IMR-90 (cell line): ENCODE results near the gene RERE. TPM values are rescaled to one million over a fixed set of nuclear protein-coding genes. Genes with fewer than 3 reads are reported as not detected.

Experiments used
- ATAC-seq: fragments of 200-7000 bp; cut with Tn5 transposase; 2 replicates; pipeline ENCODE4 v1.9.1; 2020; ENCODE audit warnings: low read depth, mild to moderate bottlenecking, moderate library complexity
- BruUV-seq: library from RNA; stranded (reverse); fragments of 400-500 nt; replicated peaks from 2 replicates; lab custom pipeline; 2021; lab: Mats Ljungman, UMichigan
- CTCF ChIA-PET: fragments of 300-600 bp; formaldehyde crosslinking; extraction: SDS; loops from one replicate; lab custom pipeline; 2021; ENCODE audit warnings: antibody characterized with exemption; lab: Yijun Ruan, JAX
- POLR2A ChIA-PET: fragments of 300-600 bp; sonication (Branson Sonifier 250); formaldehyde crosslinking; loops from one replicate; lab custom pipeline; 2022; ENCODE audit warnings: antibody characterized with exemption; ENCODE audit not compliant: unreplicated experiment; lab: Charles Lee
- DNase-seq: peaks from one replicate; pipeline ENCODE4 v3.0.0; 2013
- H2AFZ ChIP-seq: replicated peaks from 2 replicates; pipeline ENCODE3; 2013; ENCODE audit warnings: low read length, mild to moderate bottlenecking; ENCODE audit not compliant: poor library complexity
- H2AK5ac ChIP-seq: 2 replicates; pipeline ENCODE4 v1.6.1; 2013; ENCODE audit warnings: low read depth, low read length, inconsistent platforms
- H2AK9ac ChIP-seq: replicated peaks from 2 replicates; pipeline ENCODE3; 2013; ENCODE audit warnings: mild to moderate bottlenecking, low read depth, low read length, moderate library complexity; ENCODE audit not compliant: poor library complexity
- H2BK120ac ChIP-seq: 2 replicates; pipeline ENCODE4 v1.6.1; 2013; ENCODE audit warnings: low read depth, low read length, inconsistent platforms
- H2BK15ac ChIP-seq: 3 replicates; pipeline ENCODE4 v1.6.1; 2013; ENCODE audit warnings: low read depth, low read length, inconsistent platforms
- H2BK20ac ChIP-seq: 2 replicates; pipeline ENCODE4 v1.6.1; 2013; ENCODE audit warnings: low read depth, mild to moderate bottlenecking, inconsistent platforms, low read length, moderate library complexity
- H2BK5ac ChIP-seq: 2 replicates; pipeline ENCODE4 v1.6.1; 2013; ENCODE audit warnings: mild to moderate bottlenecking, low read depth, low read length, inconsistent platforms; ENCODE audit not compliant: poor library complexity, severe bottlenecking
- H3K14ac ChIP-seq: replicated peaks from 2 replicates; pipeline ENCODE4 v1.6.1; 2013; ENCODE audit warnings: low read depth, low read length, inconsistent platforms
- H3K18ac ChIP-seq: 2 replicates; pipeline ENCODE4 v1.6.1; 2013; ENCODE audit warnings: low read depth, low read length, control low read depth
- H3K23ac ChIP-seq: 2 replicates; pipeline ENCODE4 v1.6.1; 2013; ENCODE audit warnings: low read depth, low read length, inconsistent platforms
- H3K27ac ChIP-seq: 2 replicates; pipeline ENCODE4 v1.5.1; 2013; ENCODE audit warnings: mild to moderate bottlenecking, control low read depth, low read length; ENCODE audit not compliant: insufficient read depth
- H3K27me3 ChIP-seq: 2 replicates; pipeline ENCODE4 v1.6.1; 2013; ENCODE audit warnings: low read length; ENCODE audit not compliant: control insufficient read depth, insufficient read depth
- H3K36me3 ChIP-seq: 2 replicates; pipeline ENCODE4 v1.6.1; 2013; ENCODE audit warnings: low read length, mixed read lengths; ENCODE audit not compliant: control insufficient read depth, insufficient read depth
- H3K4ac ChIP-seq: 2 replicates; pipeline ENCODE4 v1.6.1; 2013; ENCODE audit warnings: low read depth, low read length, inconsistent platforms
- H3K4me1 ChIP-seq: 2 replicates; pipeline ENCODE4 v1.6.1; 2013; ENCODE audit warnings: low read length, mixed read lengths; ENCODE audit not compliant: control insufficient read depth, insufficient read depth
- H3K4me2 ChIP-seq: 2 replicates; pipeline ENCODE4 v1.6.1; 2013; ENCODE audit warnings: low read depth, mild to moderate bottlenecking, control low read depth, low read length, moderate library complexity
- H3K4me3 ChIP-seq: 2 replicates; pipeline ENCODE4 v1.5.1; 2013; ENCODE audit warnings: low read depth, mild to moderate bottlenecking, control low read depth, low read length, moderate library complexity; ENCODE audit not compliant: insufficient read depth
- H3K56ac ChIP-seq: 2 replicates; pipeline ENCODE4 v1.6.1; 2013; ENCODE audit warnings: low read length, inconsistent platforms; ENCODE audit not compliant: insufficient read depth; ENCODE audit errors: extremely low read depth
- H3K79me1 ChIP-seq, 2 experiments: 2 replicates each; pipeline ENCODE4 v1.6.1; 2013; ENCODE audit warnings: low read length in 2 of 2, inconsistent platforms in 1 of 2, low read depth in 1 of 2
- H3K9ac ChIP-seq: 2 replicates; pipeline ENCODE4 v1.6.1; 2013; ENCODE audit warnings: low read depth, low read length, control low read depth
- H3K9me1 ChIP-seq: 2 replicates; pipeline ENCODE4 v1.6.1; 2013; ENCODE audit warnings: low read length, inconsistent platforms; ENCODE audit not compliant: insufficient read depth
- H3K9me3 ChIP-seq: 2 replicates; pipeline ENCODE4 v1.6.1; 2013; ENCODE audit warnings: low read length; ENCODE audit not compliant: control insufficient read depth, insufficient read depth
- H4K20me1 ChIP-seq: 2 replicates; pipeline ENCODE4 v1.6.1; 2013; ENCODE audit warnings: low read length, inconsistent platforms; ENCODE audit not compliant: insufficient read depth
- H4K5ac ChIP-seq: 2 replicates; pipeline ENCODE4 v1.6.1; 2013; ENCODE audit warnings: mild to moderate bottlenecking, low read depth, low read length, control low read depth
- H4K8ac ChIP-seq, 2 experiments: 2 replicates each; pipeline ENCODE4 v1.6.1; 2013; ENCODE audit warnings: low read depth in 2 of 2, low read length in 2 of 2, control low read depth in 1 of 2, inconsistent platforms in 1 of 2
- H4K91ac ChIP-seq: 2 replicates; pipeline ENCODE4 v1.6.1; 2013; ENCODE audit warnings: low read depth, low read length, inconsistent platforms; ENCODE audit not compliant: insufficient read depth
- CEBPB ChIP-seq: IDR thresholded peaks from 2 replicates; pipeline ENCODE4 v1.6.1; 2012; ENCODE audit warnings: low read depth, low read length, improper control_type of control experiment
- MAFK ChIP-seq: IDR thresholded peaks from 2 replicates; pipeline ENCODE4 v1.6.1; 2012; ENCODE audit warnings: low read depth, low read length, improper control_type of control experiment
- MXI1 ChIP-seq: IDR thresholded peaks from 2 replicates; pipeline ENCODE4 v1.6.1; 2012; ENCODE audit warnings: low read depth, mild to moderate bottlenecking, low read length, moderate library complexity, borderline replicate concordance
- POLR2A ChIP-seq: IDR thresholded peaks from 2 replicates; pipeline ENCODE4 v1.6.1; 2012; ENCODE audit warnings: mild to moderate bottlenecking, low read depth, low read length
- RCOR1 ChIP-seq: IDR thresholded peaks from 2 replicates; pipeline ENCODE4 v1.6.1; 2012; ENCODE audit warnings: mild to moderate bottlenecking, low read length, improper control_type of control experiment; ENCODE audit not compliant: insufficient replicate concordance
- RFX5 ChIP-seq: IDR thresholded peaks from 2 replicates; pipeline ENCODE4 v1.8.0; 2012; ENCODE audit warnings: low read depth, mild to moderate bottlenecking, low read length, moderate library complexity
- SMC3 ChIP-seq: fragments of 150-350 bp; IDR thresholded peaks from 2 replicates; pipeline ENCODE4 v1.6.1; 2016; ENCODE audit warnings: low read depth, mild to moderate bottlenecking, antibody characterized with exemption, low read length, moderate library complexity
- WGBS, 2 experiments: methylation state at CpG; one replicate each; pipeline versions ENCODE4 v1.1.5 to v1.1.7; 2013; ENCODE audit warnings: missing lambda C conversion rate in 2 of 2; ENCODE audit not compliant: insufficient read length in 1 of 2; ENCODE audit errors: extremely low coverage in 2 of 2; 5-methylcytosine and 5-hydroxymethylcytosine counted together
- dilution Hi-C: fragments of 300-500 bp; cut with HindIII; formaldehyde crosslinking; loops from one replicate; pipeline ENCODE4 v1.14.3; 2018; ENCODE audit warnings: low sequenced_read_pairs; ENCODE audit not compliant: unreplicated experiment
- in situ Hi-C: fragments of 300-500 bp; cut with MboI; formaldehyde crosslinking; loops from 3 replicates; pipeline ENCODE4 v1.14.3; 2019; ENCODE audit warnings: low sequenced_read_pairs, inconsistent platforms, mixed read lengths
- intact Hi-C: fragments of 100-400 bp; cut with micrococcal nuclease; formaldehyde crosslinking; loops from 2 replicates; pipeline ENCODE4 v1.10.0; 2022
- polyA plus RNA-seq, 3 experiments: library from polyadenylated mRNA; depleted of rRNA; stranded (reverse); fragments of >200 nt; gene quantifications; 2 replicates each; pipeline ENCODE4 v1.2.3, GENCODE V29; 2012; ENCODE audit warnings: low replicate concordance in 1 of 3
- total RNA-seq: library from RNA; depleted of rRNA; stranded (reverse); fragments of >200 nt; gene quantifications from 2 replicates; pipeline ENCODE4 v1.2.3, GENCODE V29; 2012
- TF ChIP-seq, protein P1 (sequence below): conservative IDR thresholded peaks from 2 replicates; pipeline ENCODE4 v1.5.1; 2012; ENCODE audit warnings: mild to moderate bottlenecking, low read depth, low read length, improper control_type of control experiment
- TF ChIP-seq, protein P2 (sequence below): fragments of 150-350 bp; IDR thresholded peaks from 2 replicates; pipeline ENCODE4 v1.6.1; 2017; ENCODE audit warnings: mild to moderate bottlenecking, antibody characterized with exemption, low read length, low read depth

Gene RERE
- total and polyA plus RNA-seq, 2 of the 4 experiments (the other 2 are of a cell fraction) = 11.5 to 25.1 TPM

DNA sequence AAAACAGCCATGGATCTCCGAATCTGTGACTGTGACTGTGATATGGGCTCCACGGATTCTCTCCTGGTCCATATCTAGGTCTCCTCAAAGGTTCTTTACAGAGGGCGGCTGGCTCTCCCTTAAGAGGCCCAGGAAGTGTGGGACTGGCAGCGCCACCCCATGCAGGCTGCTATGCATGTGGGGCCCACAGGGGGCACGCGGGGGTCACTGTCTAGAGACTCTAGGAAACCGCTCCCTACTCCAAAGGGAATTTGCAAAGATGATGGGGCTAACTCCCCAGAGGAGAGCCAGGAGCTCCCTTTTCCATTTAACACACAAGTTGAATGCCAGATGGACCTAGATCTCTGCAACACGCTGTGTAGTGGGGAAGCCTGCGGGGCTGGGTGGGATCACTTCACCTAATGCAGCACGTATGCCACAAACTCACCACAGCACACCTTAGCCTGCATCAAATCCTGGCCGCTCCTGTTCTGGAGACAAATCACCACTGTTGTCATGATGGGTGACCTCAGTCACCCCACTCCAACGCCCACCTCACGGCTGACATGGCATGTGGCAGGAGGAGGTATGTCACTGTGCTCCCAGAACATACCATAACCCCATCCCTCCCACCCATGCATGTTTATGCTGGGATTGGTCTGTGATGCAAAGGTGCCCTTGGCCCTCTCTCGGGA, 437.8 kb downstream of the RERE start:
- in situ Hi-C loops = no loop called here
- Histone ChIP-seq H3K23ac (no peak overlapping the region), H4K8ac (no peak overlapping the region; a peak in 1 of 4 replicates), H3K18ac (peak overlapping the region; percentile 29; the same call in 1 of the 2 replicates), H3K4me3 (no peak overlapping the region), H4K5ac (no peak overlapping the region; the same call in 1 of the 2 replicates), H3K36me3 (peaks cover 56% of the 10 kb centered on the region), H3K56ac (no peak overlapping the region), H3K79me1 (peaks cover 65 to 86% of the 10 kb centered on the region in 2 experiments), H2AFZ (no peak overlapping the region), H3K9me1 (peaks cover 56% of the 10 kb centered on the region), H3K4me2 (no peak overlapping the region), H3K14ac (no peak overlapping the region), H3K4me1 (peaks cover 39% of the 10 kb centered on the region), H3K4ac (peak overlapping the region; percentile 25; the same call in 1 of the 2 replicates), H3K27me3 (no peaks in the 10 kb centered on the region), H3K27ac (peak overlapping the region; percentile 84; the same call in 1 of the 2 replicates), H3K9ac (no peak overlapping the region), H2BK5ac (no peak overlapping the region), H2AK5ac (no peak overlapping the region), H3K9me3 (no peaks in the 10 kb centered on the region), H4K91ac (no peak overlapping the region), H2BK15ac (no peak overlapping the region), H2BK20ac (no peak overlapping the region), H4K20me1 (peaks cover 79% of the 10 kb centered on the region), H2BK120ac (no peak overlapping the region), H2AK9ac (no peak overlapping the region)
- DNase-seq (no peak), ATAC-seq (no peak)
- WGBS, 2 experiments = 94% methylated on average over 3 of the region's 14 CpGs; no CpG with 5 or more reads in 1 of the 2 experiments
- no TSS peak for BruUV-seq
- ChIA-PET CTCF (interaction anchor here (1.2 kb wide), 1 partner anchor 8 kb away, joined by 3 read pairs; no protein-coding TSS in a partner anchor), POLR2A (no interaction called here)
- intact Hi-C loops = loop anchor here (10.0 kb wide), 1 partner anchor 285 kb away; no protein-coding TSS in a partner anchor
- TF ChIP-seq, protein P1, sequence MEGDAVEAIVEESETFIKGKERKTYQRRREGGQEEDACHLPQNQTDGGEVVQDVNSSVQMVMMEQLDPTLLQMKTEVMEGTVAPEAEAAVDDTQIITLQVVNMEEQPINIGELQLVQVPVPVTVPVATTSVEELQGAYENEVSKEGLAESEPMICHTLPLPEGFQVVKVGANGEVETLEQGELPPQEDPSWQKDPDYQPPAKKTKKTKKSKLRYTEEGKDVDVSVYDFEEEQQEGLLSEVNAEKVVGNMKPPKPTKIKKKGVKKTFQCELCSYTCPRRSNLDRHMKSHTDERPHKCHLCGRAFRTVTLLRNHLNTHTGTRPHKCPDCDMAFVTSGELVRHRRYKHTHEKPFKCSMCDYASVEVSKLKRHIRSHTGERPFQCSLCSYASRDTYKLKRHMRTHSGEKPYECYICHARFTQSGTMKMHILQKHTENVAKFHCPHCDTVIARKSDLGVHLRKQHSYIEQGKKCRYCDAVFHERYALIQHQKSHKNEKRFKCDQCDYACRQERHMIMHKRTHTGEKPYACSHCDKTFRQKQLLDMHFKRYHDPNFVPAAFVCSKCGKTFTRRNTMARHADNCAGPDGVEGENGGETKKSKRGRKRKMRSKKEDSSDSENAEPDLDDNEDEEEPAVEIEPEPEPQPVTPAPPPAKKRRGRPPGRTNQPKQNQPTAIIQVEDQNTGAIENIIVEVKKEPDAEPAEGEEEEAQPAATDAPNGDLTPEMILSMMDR = no peak
- TF ChIP-seq, protein P2, sequence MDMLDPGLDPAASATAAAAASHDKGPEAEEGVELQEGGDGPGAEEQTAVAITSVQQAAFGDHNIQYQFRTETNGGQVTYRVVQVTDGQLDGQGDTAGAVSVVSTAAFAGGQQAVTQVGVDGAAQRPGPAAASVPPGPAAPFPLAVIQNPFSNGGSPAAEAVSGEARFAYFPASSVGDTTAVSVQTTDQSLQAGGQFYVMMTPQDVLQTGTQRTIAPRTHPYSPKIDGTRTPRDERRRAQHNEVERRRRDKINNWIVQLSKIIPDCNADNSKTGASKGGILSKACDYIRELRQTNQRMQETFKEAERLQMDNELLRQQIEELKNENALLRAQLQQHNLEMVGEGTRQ = no peak
- TF ChIP-seq SMC3 = no peak
- no peak for TF ChIP-seq MAFK
- no peak for TF ChIP-seq CEBPB
- TF ChIP-seq RCOR1 = no peak
- no peak for TF ChIP-seq POLR2A
- TF ChIP-seq MXI1 = no peak
- TF ChIP-seq RFX5 = no peak
- dilution Hi-C loops = no loop called here
